KMS-11 (cell line): ENCODE measurements around the gene MCEMP1.

ENCODE experiments used
- H2AFZ ChIP-seq: fragments of 200-600 bp; sonication (generic); 2 replicates; pipeline ENCODE4 v1.6.1; 2016; ENCODE audit warnings: antibody characterized with exemption, mixed run types, low read depth
- H3K27ac ChIP-seq: fragments of 200-600 bp; sonication (generic); 2 replicates; pipeline ENCODE4 v1.6.1; 2016; ENCODE audit warnings: mild to moderate bottlenecking, mixed run types
- H3K27me3 ChIP-seq: fragments of 200-600 bp; sonication (generic); 2 replicates; pipeline ENCODE4 v1.6.1; 2017; ENCODE audit warnings: mild to moderate bottlenecking, low read depth, mixed run types, moderate library complexity; ENCODE audit not compliant: insufficient read depth
- H3K36me3 ChIP-seq: fragments of 200-600 bp; sonication (generic); 2 replicates; pipeline ENCODE4 v1.6.1; 2017; ENCODE audit warnings: mild to moderate bottlenecking, mixed run types; ENCODE audit not compliant: insufficient read depth
- H3K4me1 ChIP-seq: fragments of 200-600 bp; sonication (generic); 2 replicates; pipeline ENCODE4 v1.6.1; 2016; ENCODE audit warnings: mild to moderate bottlenecking, low read depth, mixed run types; ENCODE audit not compliant: poor library complexity, severe bottlenecking
- H3K4me2 ChIP-seq: fragments of 200-600 bp; sonication (generic); 2 replicates; pipeline ENCODE4 v1.7.0; 2016; ENCODE audit warnings: mild to moderate bottlenecking, mixed run types
- H3K4me3 ChIP-seq: fragments of 200-600 bp; sonication (generic); IDR thresholded peaks from 2 replicates; pipeline ENCODE4 v1.6.1; 2017; ENCODE audit warnings: low read depth, low read length, mixed read lengths; ENCODE audit not compliant: insufficient read depth
- H3K79me2 ChIP-seq: fragments of 200-600 bp; sonication (generic); 2 replicates; pipeline ENCODE4 v1.6.1; 2016; ENCODE audit warnings: low read depth, mixed run types; ENCODE audit not compliant: insufficient read depth
- H3K9ac ChIP-seq: fragments of 200-600 bp; sonication (generic); 2 replicates; pipeline ENCODE4 v1.6.1; 2016; ENCODE audit warnings: mild to moderate bottlenecking, mixed run types
- H4K20me1 ChIP-seq: fragments of 200-600 bp; sonication (generic); 2 replicates; pipeline ENCODE4 v1.6.1; 2016; ENCODE audit warnings: mild to moderate bottlenecking, mixed run types; ENCODE audit not compliant: insufficient read depth
- CTCF ChIP-seq: fragments of 200-600 bp; sonication (generic); conservative IDR thresholded peaks from 2 replicates; pipeline ENCODE4 v1.6.1; 2017; ENCODE audit warnings: low read depth, mild to moderate bottlenecking, antibody characterized with exemption, low read length, moderate library complexity, mixed read lengths

MCEMP1 gene

DNA sequence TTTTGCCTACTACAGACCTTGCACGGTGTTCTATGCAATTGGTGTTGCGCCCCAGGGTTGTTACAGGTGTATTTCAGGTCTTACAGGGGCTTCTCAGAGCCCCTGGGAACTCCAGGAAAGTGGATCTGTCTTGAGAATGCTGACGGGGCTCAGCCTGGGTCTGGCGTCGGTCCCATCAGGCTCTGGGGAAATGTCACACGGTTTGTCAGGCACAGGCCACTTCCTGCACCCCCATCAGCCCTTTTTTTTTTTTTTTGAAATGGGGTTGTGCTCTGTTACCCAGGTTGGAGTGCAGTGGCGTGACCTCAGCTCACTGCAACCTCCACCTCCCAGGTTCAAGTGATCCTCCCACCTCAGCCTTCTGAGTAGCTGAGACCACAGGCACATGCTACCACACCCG, 41.8 kb downstream of the MCEMP1 start:
- H3K4me3 ChIP-seq = no peak overlapping the region
- H3K27ac ChIP-seq = no peak overlapping the region
- H4K20me1 ChIP-seq = no peaks in the 10 kb centered on the region
- TF ChIP-seq CTCF = no peak
- H3K36me3 ChIP-seq = no peaks in the 10 kb centered on the region
- no peaks in the 10 kb centered on the region for H3K79me2 ChIP-seq
- H3K27me3 ChIP-seq = peaks cover 42% of the 10 kb centered on the region
- no peak overlapping the region for H2AFZ ChIP-seq
- H3K9ac ChIP-seq = no peak overlapping the region
- no peak overlapping the region for H3K4me2 ChIP-seq
- H3K4me1 ChIP-seq = no peaks in the 10 kb centered on the region

DNA sequence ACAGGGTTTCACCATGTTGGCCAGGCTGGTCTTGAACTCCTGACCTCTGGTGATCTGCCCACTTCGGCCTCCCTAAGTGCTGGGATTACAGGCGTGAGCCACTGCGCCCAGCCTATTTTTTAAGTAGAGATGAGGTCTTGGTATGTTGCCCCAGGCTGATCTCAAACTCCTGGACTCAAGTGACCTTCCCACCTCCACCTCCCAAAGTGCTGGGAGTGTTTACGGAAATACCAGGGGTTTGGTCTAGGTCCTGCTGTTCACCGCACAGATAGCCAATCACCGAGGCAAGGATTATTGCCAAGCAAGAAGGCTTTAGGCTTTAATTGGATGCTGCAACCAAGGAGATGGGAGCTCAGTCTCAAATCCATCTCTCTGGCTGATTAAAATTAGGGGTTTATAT, 43.5 kb downstream of the MCEMP1 start:
- Histone ChIP-seq H3K4me1 (no peaks in the 10 kb centered on the region), H3K9ac (no peak overlapping the region), H3K36me3 (no peaks in the 10 kb centered on the region), H3K4me3 (no peak overlapping the region), H3K4me2 (no peak overlapping the region), H2AFZ (no peak overlapping the region), H3K79me2 (no peaks in the 10 kb centered on the region), H4K20me1 (no peaks in the 10 kb centered on the region), H3K27ac (no peak overlapping the region), H3K27me3 (peaks cover 50% of the 10 kb centered on the region)
- no peak for TF ChIP-seq CTCF

GRCh38 chr19:7722231-7722651, 45.4 kb downstream of the MCEMP1 start:
- H3K27ac ChIP-seq = no peak overlapping the region
- no peak overlapping the region for H3K4me2 ChIP-seq
- no peaks in the 10 kb centered on the region for H3K79me2 ChIP-seq

GRCh38 chr19:7725791-7726190, 48.9 kb downstream of the MCEMP1 start:
- Histone ChIP-seq H3K4me3 (no peak overlapping the region), H3K36me3 (no peaks in the 10 kb centered on the region), H3K27ac (no peak overlapping the region), H4K20me1 (no peaks in the 10 kb centered on the region), H3K27me3 (peaks cover 74% of the 10 kb centered on the region), H3K9ac (no peak overlapping the region), H3K79me2 (no peaks in the 10 kb centered on the region), H3K4me1 (no peaks in the 10 kb centered on the region), H2AFZ (no peak overlapping the region), H3K4me2 (no peak overlapping the region)
- TF ChIP-seq CTCF = no peak

More at GRCh38 chr19:7722231-7722651, 45.4 kb downstream of the MCEMP1 start:
- Histone ChIP-seq H3K36me3 (no peaks in the 10 kb centered on the region), H3K4me1 (no peaks in the 10 kb centered on the region), H3K9ac (no peak overlapping the region), H3K4me3 (no peak overlapping the region), H2AFZ (no peak overlapping the region), H3K27me3 (peaks cover 61% of the 10 kb centered on the region), H4K20me1 (no peaks in the 10 kb centered on the region)
- TF ChIP-seq CTCF = no peak
